CD4-positive, alpha-beta T cell (primary cell): ENCODE measurements around the gene TREH. TPM values are rescaled to one million over a fixed set of nuclear protein-coding genes. Genes with fewer than 3 reads are reported as not detected.
"Not testable (repeated sequence)": the region's sequence is repeated elsewhere in the genome, so short reads cannot be mapped to it uniquely, and the experiment has no call there.

ENCODE experiments used
- ATAC-seq: fragments of 200-7000 bp; cut with Tn5 transposase; one replicate; pipeline ENCODE4 v1.10.0; 2022; ENCODE audit warnings: mild to moderate bottlenecking; ENCODE audit not compliant: poor library complexity
- CTCF ChIA-PET: fragments of 350-600 bp; sonication (Branson Sonifier 250); formaldehyde crosslinking; loops from one replicate; lab custom pipeline; 2021; ENCODE audit warnings: antibody characterized with exemption, inconsistent platforms; lab: Charles Lee
- POLR2A ChIA-PET: fragments of 350-600 bp; sonication (Branson Sonifier 250); formaldehyde crosslinking; loops from one replicate; lab custom pipeline; 2021; ENCODE audit warnings: antibody characterized with exemption, inconsistent platforms; lab: Charles Lee
- DNase-seq, 14 experiments: peaks; one replicate each; pipeline ENCODE4 v3.0.0-alpha.2; 2013 to 2020; ENCODE audit warnings: mixed read lengths in 2 of 14
- H3K27ac ChIP-seq, 2 donors: one replicate each; pipeline versions ENCODE4 v1.5.1 to v1.7.0; 2013; ENCODE audit warnings: low read length in 2 of 2, low read depth in 1 of 2, mild to moderate bottlenecking in 1 of 2
- H3K27me3 ChIP-seq, 2 experiments: 1 replicate in 1 of 2; 2 replicates in 1 of 2; pipeline versions ENCODE4 v1.6.1 to v1.7.0; 2013; ENCODE audit warnings: low read length in 2 of 2, control low read depth in 1 of 2, mild to moderate bottlenecking in 1 of 2, moderate library complexity in 1 of 2; ENCODE audit not compliant: insufficient read depth in 2 of 2, control insufficient read depth in 1 of 2
- H3K36me3 ChIP-seq: one replicate; pipeline ENCODE4 v1.6.1; 2013; ENCODE audit warnings: low read length, control low read depth; ENCODE audit not compliant: insufficient read depth
- H3K4me1 ChIP-seq: one replicate; pipeline ENCODE4 v1.6.1; 2013; ENCODE audit warnings: low read length, control low read depth; ENCODE audit not compliant: insufficient read depth
- H3K4me3 ChIP-seq: one replicate; pipeline ENCODE4 v1.5.1; 2013; ENCODE audit warnings: mild to moderate bottlenecking, low read length, moderate library complexity
- H3K9me3 ChIP-seq, 2 experiments: 1 replicate in 1 of 2; 2 replicates in 1 of 2; pipeline versions ENCODE4 v1.6.1 to v1.7.0; 2013; ENCODE audit warnings: low read length in 2 of 2, mild to moderate bottlenecking in 2 of 2, control low read depth in 1 of 2, moderate library complexity in 1 of 2; ENCODE audit not compliant: control insufficient read depth in 1 of 2, insufficient read depth in 1 of 2
- H3K27ac Mint-ChIP-seq: one replicate; pipeline ENCODE4 v1.8.0; 2020; ENCODE audit warnings: mixed read lengths
- H3K27me3 Mint-ChIP-seq: one replicate; pipeline ENCODE4 v1.8.0; 2021; ENCODE audit warnings: mixed read lengths
- H3K36me3 Mint-ChIP-seq: one replicate; pipeline ENCODE4 v1.8.0; 2021; ENCODE audit warnings: low read depth, mixed read lengths
- H3K4me1 Mint-ChIP-seq: one replicate; pipeline ENCODE4 v1.8.0; 2021; ENCODE audit warnings: low read depth, mixed read lengths
- H3K4me3 Mint-ChIP-seq: one replicate; pipeline ENCODE4 v1.8.0; 2020; ENCODE audit warnings: mild to moderate bottlenecking, mixed read lengths
- H3K9me3 Mint-ChIP-seq: one replicate; pipeline ENCODE4 v1.8.0; 2020; ENCODE audit warnings: mixed read lengths
- intact Hi-C, 2 experiments: fragments of 100-400 bp; cut with DNase I in 1 of 2; cut with micrococcal nuclease in 1 of 2; formaldehyde crosslinking; loops; one replicate each; pipeline versions ENCODE4 v1.15.1 to v1.9.0; 2023 to 2025; cut with DNase I, micrococcal nuclease
- total RNA-seq, 174 experiments: library from RNA in 2 of 174; stranded (reverse) in 2 of 174; gene quantifications; one replicate each; pipeline ENCODE4 v1.2.3 and lab custom pipeline; 2021 to 2026
- TF ChIP-seq, protein P1 (sequence below): fragments of 200-600 bp; IDR thresholded peaks from one replicate; pipeline ENCODE4 v1.8.0; 2022; ENCODE audit warnings: antibody characterized with exemption, mild to moderate bottlenecking

The TREH gene
- total RNA-seq, 2 experiments from 2014 or later: not detected

DNA sequence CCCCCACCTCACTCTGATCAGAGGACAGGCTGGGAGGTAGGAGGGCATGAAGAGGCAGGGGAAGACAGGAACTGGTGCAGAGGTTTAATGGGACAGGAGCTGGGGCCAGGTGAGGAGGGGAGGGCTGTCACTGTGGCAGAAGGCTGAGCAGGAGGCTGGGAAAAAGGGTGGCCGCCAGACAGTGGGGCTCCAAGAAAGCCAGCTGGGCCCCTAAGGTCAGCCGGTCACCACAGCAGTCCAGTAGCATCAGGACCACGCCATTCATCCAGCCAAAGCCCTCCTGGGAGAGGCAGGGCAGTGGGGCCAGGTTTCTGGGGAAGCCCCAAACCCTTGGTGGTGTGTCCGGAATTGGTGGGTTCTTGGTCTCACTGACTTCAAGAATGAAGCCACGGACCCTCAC is 8.5 kb upstream of the TREH start:
- Histone ChIP-seq H3K27me3 (no peaks in the 10 kb centered on the region), H3K4me1 (peaks cover 45% of the 10 kb centered on the region), H3K36me3 (no peaks in the 10 kb centered on the region), H3K27ac (no peak overlapping the region), H3K4me3 (no peak overlapping the region), H3K9me3 (no peaks in the 10 kb centered on the region)
- no peak overlapping the region for H3K27ac Mint-ChIP-seq
- H3K27me3 Mint-ChIP-seq: no peaks in the 10 kb centered on the region
- H3K4me3 Mint-ChIP-seq: peak overlapping the region; percentile 55
- TF ChIP-seq, protein P1, sequence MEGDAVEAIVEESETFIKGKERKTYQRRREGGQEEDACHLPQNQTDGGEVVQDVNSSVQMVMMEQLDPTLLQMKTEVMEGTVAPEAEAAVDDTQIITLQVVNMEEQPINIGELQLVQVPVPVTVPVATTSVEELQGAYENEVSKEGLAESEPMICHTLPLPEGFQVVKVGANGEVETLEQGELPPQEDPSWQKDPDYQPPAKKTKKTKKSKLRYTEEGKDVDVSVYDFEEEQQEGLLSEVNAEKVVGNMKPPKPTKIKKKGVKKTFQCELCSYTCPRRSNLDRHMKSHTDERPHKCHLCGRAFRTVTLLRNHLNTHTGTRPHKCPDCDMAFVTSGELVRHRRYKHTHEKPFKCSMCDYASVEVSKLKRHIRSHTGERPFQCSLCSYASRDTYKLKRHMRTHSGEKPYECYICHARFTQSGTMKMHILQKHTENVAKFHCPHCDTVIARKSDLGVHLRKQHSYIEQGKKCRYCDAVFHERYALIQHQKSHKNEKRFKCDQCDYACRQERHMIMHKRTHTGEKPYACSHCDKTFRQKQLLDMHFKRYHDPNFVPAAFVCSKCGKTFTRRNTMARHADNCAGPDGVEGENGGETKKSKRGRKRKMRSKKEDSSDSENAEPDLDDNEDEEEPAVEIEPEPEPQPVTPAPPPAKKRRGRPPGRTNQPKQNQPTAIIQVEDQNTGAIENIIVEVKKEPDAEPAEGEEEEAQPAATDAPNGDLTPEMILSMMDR: no peak
- CTCF ChIA-PET: no interaction called here
- no peaks in the 10 kb centered on the region for H3K36me3 Mint-ChIP-seq
- POLR2A ChIA-PET: interaction anchor here (0.8 to 1.0 kb wide), 2 partner anchors 11 to 103 kb away, joined by 3 read pairs; partner anchors contain the start of gene DDX6
- H3K9me3 Mint-ChIP-seq: no peaks in the 10 kb centered on the region
- peaks cover 43% of the 10 kb centered on the region for H3K4me1 Mint-ChIP-seq
- ATAC-seq: no peak
- intact Hi-C loops: loop anchor here in 1 of 2 experiments (5.0 kb wide), 1 partner anchor 209 kb away; no protein-coding TSS in a partner anchor
- DNase-seq: no peak

DNA sequence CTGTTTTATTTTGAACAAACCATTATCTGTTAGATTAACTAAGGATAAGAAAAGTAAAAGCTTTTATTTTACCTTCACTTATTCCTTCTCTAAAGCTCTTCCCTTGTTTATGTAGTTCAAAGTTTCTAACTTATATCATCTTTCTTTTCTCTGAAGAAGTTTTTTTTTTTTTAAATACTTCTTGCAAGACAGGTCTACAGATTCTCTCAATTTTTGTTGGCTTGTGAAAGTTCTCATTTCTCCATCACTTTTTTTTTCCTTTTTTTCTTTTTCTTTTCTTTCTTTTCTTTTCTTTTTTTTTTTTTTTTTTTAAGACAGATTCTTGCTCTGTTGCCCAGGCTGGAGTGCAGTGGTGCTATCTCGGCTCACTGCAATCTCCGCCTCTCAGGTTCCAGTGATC is 4.7 kb upstream of the TREH start:
- Histone ChIP-seq H3K27me3 (no peaks in the 10 kb centered on the region), H3K4me1 (peaks cover 11% of the 10 kb centered on the region), H3K9me3 (peaks cover 0 to 4% of the 10 kb centered on the region in 2 experiments), H3K27ac (no peak overlapping the region), H3K4me3 (no peak overlapping the region), H3K36me3 (no peaks in the 10 kb centered on the region)
- ChIA-PET CTCF (no interaction called here), POLR2A (no interaction called here)
- H3K4me1 Mint-ChIP-seq: peaks cover 17% of the 10 kb centered on the region
- no peaks in the 10 kb centered on the region for H3K27me3 Mint-ChIP-seq
- ATAC-seq: no peak
- H3K36me3 Mint-ChIP-seq: no peaks in the 10 kb centered on the region
- no peak for DNase-seq
- no peak overlapping the region for H3K4me3 Mint-ChIP-seq
- H3K27ac Mint-ChIP-seq: no peak overlapping the region
- H3K9me3 Mint-ChIP-seq: no peaks in the 10 kb centered on the region
- TF ChIP-seq, protein P1: no peak
- intact Hi-C loops: no loop called here

DNA sequence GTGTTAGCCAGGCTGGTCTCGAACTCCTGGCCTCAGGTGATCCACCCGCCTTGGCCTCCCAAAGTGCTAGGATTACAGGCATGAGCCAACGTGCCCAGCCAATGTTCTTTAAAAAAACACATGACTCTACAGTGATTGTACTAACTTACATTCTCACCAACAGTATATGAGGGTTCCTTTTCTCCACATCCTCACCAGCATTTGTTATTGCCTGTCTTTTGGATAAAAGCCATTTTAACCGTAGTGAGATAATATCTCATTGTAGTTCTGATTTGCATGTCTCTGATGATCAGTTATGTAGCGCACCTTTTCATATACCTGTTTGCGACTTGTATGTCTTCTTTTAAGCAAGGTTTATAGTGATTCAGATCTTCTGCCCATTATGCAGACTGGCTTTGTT is 3.5 kb upstream of the TREH start:
- H3K4me3 ChIP-seq, intact Hi-C loops, H3K9me3 ChIP-seq, DNase-seq, H3K27ac ChIP-seq, H3K4me1 Mint-ChIP-seq, H3K4me3 Mint-ChIP-seq, ATAC-seq, CTCF ChIA-PET, H3K9me3 Mint-ChIP-seq, H3K27me3 Mint-ChIP-seq, H3K27me3 ChIP-seq, POLR2A ChIA-PET, H3K4me1 ChIP-seq, H3K36me3 Mint-ChIP-seq, H3K27ac Mint-ChIP-seq, H3K36me3 ChIP-seq: not testable (repeated sequence)

DNA sequence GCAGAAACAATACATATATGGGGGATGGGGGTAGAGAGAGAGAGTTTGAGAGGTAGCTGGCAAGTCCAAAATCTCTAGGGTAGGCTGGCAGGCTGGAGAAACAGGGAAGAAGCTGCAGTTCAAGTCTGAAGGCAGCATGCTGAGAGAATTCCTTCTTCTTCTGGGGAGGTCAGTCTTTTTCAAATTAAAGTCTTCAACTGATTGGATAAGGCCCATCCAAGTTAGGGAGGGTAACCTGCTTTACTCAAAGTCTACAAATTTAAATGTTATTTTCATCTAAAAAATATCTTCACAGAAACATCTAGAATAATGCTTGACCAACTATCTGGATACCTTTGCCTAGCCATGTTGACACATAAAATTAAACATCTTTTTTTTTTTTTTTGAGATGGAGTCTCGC is 2.9 kb upstream of the TREH start:
- intact Hi-C loops: no loop called here

DNA sequence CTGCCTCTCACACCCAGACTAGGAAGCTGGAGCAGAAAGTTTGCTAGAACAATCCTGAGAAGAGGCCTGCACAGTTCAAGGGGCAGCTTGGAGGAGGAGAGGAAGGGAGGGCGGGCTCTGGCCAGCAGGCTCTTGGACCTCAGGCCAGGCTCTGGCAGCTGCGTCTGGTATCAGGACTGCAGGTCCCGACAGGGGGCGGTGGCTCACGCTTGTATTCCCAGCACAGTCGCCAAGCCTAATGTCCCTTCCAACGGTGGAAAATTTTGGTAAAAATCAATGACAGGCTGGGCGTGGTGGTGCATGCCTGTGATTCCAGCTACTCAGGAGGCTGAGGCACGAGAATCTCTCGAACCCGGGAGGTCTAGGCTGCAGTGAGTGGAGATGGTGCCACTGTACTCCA is 542 bp downstream of the TREH start:
- H3K4me3 ChIP-seq, intact Hi-C loops, H3K4me3 Mint-ChIP-seq, H3K27me3 Mint-ChIP-seq, H3K27ac ChIP-seq, H3K4me1 ChIP-seq, H3K36me3 ChIP-seq, H3K27ac Mint-ChIP-seq, H3K36me3 Mint-ChIP-seq, H3K9me3 ChIP-seq, H3K9me3 Mint-ChIP-seq, CTCF ChIA-PET, POLR2A ChIA-PET, ATAC-seq, DNase-seq, H3K27me3 ChIP-seq, H3K4me1 Mint-ChIP-seq: not testable (repeated sequence)

More for the DNA sequence above, 2.9 kb upstream of the TREH start:
- H3K27me3 Mint-ChIP-seq: no peaks in the 10 kb centered on the region
- Histone ChIP-seq H3K4me1 (no peaks in the 10 kb centered on the region), H3K36me3 (no peaks in the 10 kb centered on the region), H3K4me3 (no peak overlapping the region), H3K27ac (no peak overlapping the region), H3K27me3 (no peaks in the 10 kb centered on the region), H3K9me3 (peaks cover 0 to 4% of the 10 kb centered on the region in 2 experiments)
- ChIA-PET POLR2A (no interaction called here), CTCF (no interaction called here)
- H3K36me3 Mint-ChIP-seq: no peaks in the 10 kb centered on the region
- H3K4me3 Mint-ChIP-seq: no peak overlapping the region
- ATAC-seq (no peak), DNase-seq (no peak)
- H3K9me3 Mint-ChIP-seq: no peaks in the 10 kb centered on the region
- peaks cover 3% of the 10 kb centered on the region for H3K4me1 Mint-ChIP-seq
- TF ChIP-seq, protein P1: no peak
- no peak overlapping the region for H3K27ac Mint-ChIP-seq
